Caco-2 (cell line): ENCODE measurements around the gene PLXNA2. TPM values are rescaled to one million over a fixed set of nuclear protein-coding genes. Genes with fewer than 3 reads are reported as not detected.

Experiments
- BruUV-seq: library from RNA; stranded (reverse); fragments of 400-500 nt; replicated peaks from 2 replicates; lab custom pipeline; 2021; lab: Mats Ljungman, UMichigan
- CTCF ChIA-PET: fragments of 300-600 bp; sonication (Branson Sonifier 250); formaldehyde crosslinking; loops from one replicate; lab custom pipeline; 2022; ENCODE audit warnings: antibody characterized with exemption; lab: Charles Lee
- POLR2A ChIA-PET: fragments of 300-600 bp; sonication (Branson Sonifier 250); formaldehyde crosslinking; loops from one replicate; lab custom pipeline; 2022; ENCODE audit warnings: antibody characterized with exemption; lab: Charles Lee
- DNase-seq, 2 experiments: peaks; one replicate each; pipeline versions ENCODE4 v3.0.0 to v3.0.0-alpha.2; 2020 to 2022
- H3K27me3 ChIP-seq: replicated peaks from 2 replicates; pipeline ENCODE4 v1.6.0; 2011; ENCODE audit warnings: low read length; ENCODE audit not compliant: control insufficient read depth, insufficient read depth
- H3K36me3 ChIP-seq: 2 replicates; pipeline ENCODE4 v1.5.1; 2011; ENCODE audit warnings: low read length; ENCODE audit not compliant: control insufficient read depth, insufficient read depth
- H3K4me1 ChIP-seq: fragments of 250-450 bp; sonication (Bioruptor Pico); 2 replicates; pipeline ENCODE4 v1.5.1; 2020; ENCODE audit warnings: mild to moderate bottlenecking
- H3K4me3 ChIP-seq: 2 replicates; pipeline ENCODE4 v1.5.1; 2011; ENCODE audit warnings: low read depth, mild to moderate bottlenecking, control low read depth, low read length
- H3K9me3 ChIP-seq: fragments of 250-450 bp; sonication (Bioruptor Pico); 2 replicates; pipeline ENCODE4 v1.5.1; 2020; ENCODE audit warnings: mild to moderate bottlenecking, moderate library complexity
- H3K27ac Mint-ChIP-seq: one replicate; pipeline ENCODE4 v1.8.0; 2022; ENCODE audit warnings: mixed read lengths; ENCODE audit not compliant: unreplicated experiment
- H3K27me3 Mint-ChIP-seq: one replicate; pipeline ENCODE4 v1.8.0; 2022; ENCODE audit warnings: mixed read lengths; ENCODE audit not compliant: insufficient read depth, unreplicated experiment
- H3K36me3 Mint-ChIP-seq: one replicate; pipeline ENCODE4 v1.8.0; 2022; ENCODE audit warnings: mild to moderate bottlenecking, mixed read lengths; ENCODE audit not compliant: insufficient read depth, unreplicated experiment
- H3K4me1 Mint-ChIP-seq: one replicate; pipeline ENCODE4 v1.8.0; 2022; ENCODE audit warnings: low read depth, mixed read lengths; ENCODE audit not compliant: unreplicated experiment
- H3K4me3 Mint-ChIP-seq: one replicate; pipeline ENCODE4 v1.8.0; 2022; ENCODE audit warnings: mild to moderate bottlenecking, moderate library complexity, mixed read lengths; ENCODE audit not compliant: unreplicated experiment
- H3K9me3 Mint-ChIP-seq: one replicate; pipeline ENCODE4 v1.8.0; 2022; ENCODE audit warnings: mixed read lengths; ENCODE audit not compliant: unreplicated experiment
- CTCF ChIP-seq, 2 experiments: fragments of 200-600 bp in 1 of 2; IDR thresholded peaks; 1 replicate in 1 of 2; 2 replicates in 1 of 2; pipeline versions ENCODE4 v1.5.1 to v1.8.0; 2011 to 2022; ENCODE audit warnings: antibody characterized with exemption in 1 of 2, control low read depth in 1 of 2, inconsistent platforms in 1 of 2, low read depth in 1 of 2, low read length in 1 of 2, mild to moderate bottlenecking in 1 of 2, moderate library complexity in 1 of 2; ENCODE audit not compliant: insufficient read depth in 1 of 2, severe bottlenecking in 1 of 2, unreplicated experiment in 1 of 2
- intact Hi-C: fragments of 100-400 bp; cut with micrococcal nuclease; formaldehyde crosslinking; loops from one replicate; pipeline ENCODE4 v1.10.0; 2022; ENCODE audit not compliant: unreplicated experiment
- total RNA-seq: library from RNA; stranded (reverse); gene quantifications from 2 replicates; pipeline ENCODE4 v1.2.3, GENCODE V29; 2022

Gene PLXNA2
- total RNA-seq, 1 experiment from 2014 or later: 3.2 TPM

- peak in 1 of 2 experiments; percentile 3 for TF ChIP-seq CTCF (IDR thresholded peaks at IDR 0.05; ENCODE audit: insufficient read depth in 1 of 2, low read depth in 1 of 2, low read length in 1 of 2, severe bottlenecking in 1 of 2, unreplicated experiment in 1 of 2)
- ChIA-PET CTCF (no interaction called here), POLR2A (no interaction called here)
- no peaks in the 10 kb centered on the region; the same call in 1 of the 2 replicates for H3K27me3 ChIP-seq
- no peak for DNase-seq
- H3K4me1 ChIP-seq: no peaks in the 10 kb centered on the region
- no peak overlapping the region for H3K4me3 ChIP-seq
- no peak overlapping the region for H3K27ac Mint-ChIP-seq
- H3K4me1 Mint-ChIP-seq: no peaks in the 10 kb centered on the region
- H3K9me3 Mint-ChIP-seq: no peaks in the 10 kb centered on the region
- no peak overlapping the region for H3K4me3 Mint-ChIP-seq
- peaks cover 13% of the 10 kb centered on the region for H3K27me3 Mint-ChIP-seq
- no peaks in the 10 kb centered on the region for H3K9me3 ChIP-seq
- no peaks in the 10 kb centered on the region for H3K36me3 ChIP-seq
- no TSS peak for BruUV-seq
- intact Hi-C loops: no loop called here
- no peaks in the 10 kb centered on the region for H3K36me3 Mint-ChIP-seq
Observed at GRCh38 chr1:208081972-208082371, 162.2 kb downstream of the PLXNA2 start.

- BruUV-seq: no TSS peak
- H3K27me3 ChIP-seq: no peaks in the 10 kb centered on the region
- ChIA-PET POLR2A (no interaction called here), CTCF (no interaction called here)
- intact Hi-C loops: no loop called here
- H3K36me3 Mint-ChIP-seq: no peaks in the 10 kb centered on the region
- H3K4me1 ChIP-seq: no peaks in the 10 kb centered on the region
- H3K36me3 ChIP-seq: no peaks in the 10 kb centered on the region
- TF ChIP-seq CTCF (IDR thresholded peaks at IDR 0.05; ENCODE audit: insufficient read depth in 1 of 2, low read depth in 1 of 2, low read length in 1 of 2, severe bottlenecking in 1 of 2, unreplicated experiment in 1 of 2): no peak
- H3K27me3 Mint-ChIP-seq: peaks cover 13% of the 10 kb centered on the region
- no peaks in the 10 kb centered on the region for H3K9me3 ChIP-seq
- H3K27ac Mint-ChIP-seq: no peak overlapping the region
- DNase-seq: no peak
- H3K4me1 Mint-ChIP-seq: no peaks in the 10 kb centered on the region
- no peak overlapping the region for H3K4me3 ChIP-seq
- H3K9me3 Mint-ChIP-seq: no peaks in the 10 kb centered on the region
- no peak overlapping the region for H3K4me3 Mint-ChIP-seq
Observed at GRCh38 chr1:208080396-208081286, 163.5 kb downstream of the PLXNA2 start.

GRCh38 chr1:208079161-208079560 lies 165.0 kb downstream of the PLXNA2 start:
- ChIA-PET CTCF (no interaction called here), POLR2A (no interaction called here)
- H3K4me1 Mint-ChIP-seq: no peaks in the 10 kb centered on the region
- H3K9me3 Mint-ChIP-seq: no peaks in the 10 kb centered on the region
- Histone ChIP-seq H3K9me3 (no peaks in the 10 kb centered on the region), H3K4me1 (no peaks in the 10 kb centered on the region), H3K36me3 (no peaks in the 10 kb centered on the region), H3K27me3 (no peaks in the 10 kb centered on the region), H3K4me3 (no peak overlapping the region)
- DNase-seq: no peak
- H3K36me3 Mint-ChIP-seq: no peaks in the 10 kb centered on the region
- intact Hi-C loops: no loop called here
- TF ChIP-seq CTCF (IDR thresholded peaks at IDR 0.05; ENCODE audit: insufficient read depth in 1 of 2, low read depth in 1 of 2, low read length in 1 of 2, severe bottlenecking in 1 of 2, unreplicated experiment in 1 of 2): no peak
- peaks cover 13% of the 10 kb centered on the region for H3K27me3 Mint-ChIP-seq
- no TSS peak for BruUV-seq
- no peak overlapping the region for H3K27ac Mint-ChIP-seq
- H3K4me3 Mint-ChIP-seq: no peak overlapping the region
